GM12878 (cell line): ENCODE measurements around the gene NXN. TPM values are rescaled to one million over a fixed set of nuclear protein-coding genes. Genes with fewer than 3 reads are reported as not detected.

Experiments used
- ATAC-seq: fragments of 200-7000 bp; cut with Tn5 transposase; 3 replicates; pipeline ENCODE4 v1.9.1; 2020; ENCODE audit warnings: mild to moderate bottlenecking, moderate library complexity
- BruUV-seq: library from RNA; stranded (reverse); fragments of 400-500 nt; replicated peaks from 2 replicates; lab custom pipeline; 2021; lab: Mats Ljungman, UMichigan
- CTCF ChIA-PET: fragments of 300-600 bp; sonication (Branson Sonifier 250); formaldehyde crosslinking; extraction: SDS; loops from one replicate; lab custom pipeline; 2021; ENCODE audit warnings: inconsistent platforms; lab: Yijun Ruan, JAX
- POLR2A ChIA-PET: fragments of 350-600 bp; formaldehyde crosslinking; extraction: SDS; loops from one replicate; lab custom pipeline; 2021; ENCODE audit warnings: inconsistent platforms; lab: Charles Lee
- RAD21 ChIA-PET: fragments of 300-600 bp; sonication (Branson Sonifier 250); formaldehyde crosslinking; loops from one replicate; lab custom pipeline; 2023; ENCODE audit warnings: antibody characterized with exemption; ENCODE audit not compliant: unreplicated experiment; lab: Charles Lee
- SMC1A ChIA-PET: fragments of 300-600 bp; sonication (Branson Sonifier 250); formaldehyde crosslinking; loops from one replicate; lab custom pipeline; 2023; ENCODE audit not compliant: unreplicated experiment, uncharacterized antibody; lab: Charles Lee
- DNase-seq: peaks from one replicate; pipeline ENCODE4 v3.0.0-alpha.2; 2011; ENCODE audit warnings: low read depth, low spot score
- FAIRE-seq: peaks from 3 replicates; lab custom pipeline; 2011; peaks lifted over from hg19 to GRCh38; lab: Jason Lieb, UNC
- H2AFZ ChIP-seq: 2 replicates; pipeline ENCODE4 v1.6.0; 2011; ENCODE audit warnings: low read depth, low read length, control low read depth; ENCODE audit not compliant: control insufficient read depth
- H3K27ac ChIP-seq: 2 replicates; pipeline ENCODE4 v1.5.1; 2011; ENCODE audit warnings: control low read depth; ENCODE audit not compliant: control insufficient read depth, insufficient read depth
- H3K27me3 ChIP-seq, 2 experiments: replicated peaks in 1 of 2; 2 replicates each; pipeline versions ENCODE4 v1.6.0 to v1.6.1; 2011; ENCODE audit warnings: low read length in 1 of 2; ENCODE audit not compliant: control insufficient read depth in 2 of 2, insufficient read depth in 2 of 2
- H3K36me3 ChIP-seq, 2 experiments: 2 replicates each; pipeline ENCODE4 v1.5.1; 2011; ENCODE audit warnings: low read length in 1 of 2; ENCODE audit not compliant: control insufficient read depth in 2 of 2, insufficient read depth in 2 of 2
- H3K4me1 ChIP-seq: 2 replicates; pipeline ENCODE4 v1.6.1; 2011; ENCODE audit warnings: mild to moderate bottlenecking, low read length, moderate library complexity, mixed read lengths; ENCODE audit not compliant: control insufficient read depth, insufficient read depth
- H3K4me2 ChIP-seq: 2 replicates; pipeline ENCODE4 v1.6.0; 2011; ENCODE audit warnings: control low read depth; ENCODE audit not compliant: control insufficient read depth, insufficient read depth
- H3K4me3 ChIP-seq: fragments of 200-600 bp; sonication (generic); 2 replicates; pipeline ENCODE4 v1.5.1; 2016
- H3K79me2 ChIP-seq: 2 replicates; pipeline ENCODE4 v1.6.0; 2011; ENCODE audit warnings: low read length; ENCODE audit not compliant: control insufficient read depth, insufficient read depth
- H3K9ac ChIP-seq: 2 replicates; pipeline ENCODE4 v1.8.0; 2011; ENCODE audit warnings: low read length, control low read depth, mixed read lengths; ENCODE audit not compliant: control insufficient read depth, insufficient read depth
- H3K9me3 ChIP-seq: replicated peaks from 3 replicates; pipeline ENCODE4 v1.5.1; 2011; ENCODE audit warnings: mild to moderate bottlenecking, low read length; ENCODE audit not compliant: control insufficient read depth, insufficient read depth
- H4K20me1 ChIP-seq: 2 replicates; pipeline ENCODE4 v1.6.0; 2011; ENCODE audit not compliant: control insufficient read depth, insufficient read depth
- ASH2L ChIP-seq: fragments of 300-600, 200-600 bp; sonication (generic); IDR thresholded peaks from 2 replicates; pipeline ENCODE4 v1.6.1; 2017; ENCODE audit warnings: low read depth, mild to moderate bottlenecking, borderline replicate concordance
- CBX5 ChIP-seq: sonication (generic); IDR thresholded peaks from 2 replicates; pipeline ENCODE4 v1.6.1; 2016; ENCODE audit warnings: low read depth, moderate library complexity, mild to moderate bottlenecking, inconsistent platforms
- GATAD2B ChIP-seq: fragments of 450-650 bp; conservative IDR thresholded peaks from 2 replicates; pipeline ENCODE4 v1.6.1; 2017; ENCODE audit warnings: low read depth, mild to moderate bottlenecking, moderate library complexity
- HDGF ChIP-seq: fragments of 450-650 bp; IDR thresholded peaks from 2 replicates; pipeline ENCODE4 v1.6.1; 2016; ENCODE audit warnings: antibody characterized with exemption
- MYB ChIP-seq: fragments of 150-350 bp; IDR thresholded peaks from 2 replicates; pipeline ENCODE4 v1.6.1; 2014; ENCODE audit warnings: mild to moderate bottlenecking, low read depth, low read length, borderline replicate concordance
- NR2F1 ChIP-seq: fragments of 450-650 bp; conservative IDR thresholded peaks from 2 replicates; pipeline ENCODE4 v1.6.1; 2017; ENCODE audit warnings: mild to moderate bottlenecking
- PML ChIP-seq: IDR thresholded peaks from 2 replicates; pipeline ENCODE4 v1.6.1; 2012; ENCODE audit warnings: low read length, inconsistent platforms
- POLR2A ChIP-seq: IDR thresholded peaks from 2 replicates; pipeline ENCODE4 v1.6.1; 2011; ENCODE audit warnings: low read depth, mild to moderate bottlenecking, low read length
- SPI1 ChIP-seq: IDR thresholded peaks from 2 replicates; pipeline ENCODE4 v1.6.1; 2011; ENCODE audit warnings: low read depth, mild to moderate bottlenecking, low read length, moderate library complexity, borderline replicate concordance; ENCODE audit not compliant: insufficient read depth
- SUPT20H ChIP-seq: IDR thresholded peaks from 2 replicates; pipeline ENCODE4 v1.6.1; 2011; ENCODE audit warnings: low read depth, mild to moderate bottlenecking, low read length, moderate library complexity, borderline replicate concordance; ENCODE audit not compliant: control insufficient read depth
- WGBS: methylation state at CpG from one replicate; pipeline ENCODE4 v1.1.6; 2016; ENCODE audit warnings: low lambda C conversion rate; ENCODE audit not compliant: insufficient replicate concordance, insufficient coverage; ENCODE audit errors: missing lambda C conversion rate; 5-methylcytosine and 5-hydroxymethylcytosine counted together
- in situ Hi-C: fragments of 300-500 bp; cut with MboI; formaldehyde crosslinking; loops from 9 replicates; pipeline ENCODE4 v1.14.3; 2018; ENCODE audit warnings: mixed read lengths
- intact Hi-C: fragments of 100-400 bp; cut with micrococcal nuclease; formaldehyde crosslinking; loops from one replicate; pipeline ENCODE4 v1.14.2; 2022; ENCODE audit not compliant: unreplicated experiment
- polyA plus RNA-seq, 11 experiments: library from polyadenylated mRNA; depleted of rRNA in 4 of 11; unstranded in 6 of 11; stranded (reverse) in 5 of 11; fragments of >200 nt; fragmentation: Nextera tagmentation in 4 of 11; fragmentation: Illumina TruSeq in 1 of 11; extraction: Ambion mirVana in 4 of 11; extraction: Trizol in 1 of 11; gene quantifications; 1 replicate in 1 of 11; 2 replicates in 10 of 11; pipeline versions ENCODE4 v1.2.1 to v1.2.3, GENCODE V29; 2011 to 2016; ENCODE audit warnings: inconsistent platforms in 2 of 11, missing spikeins in 2 of 11, low read depth in 1 of 11
- total RNA-seq, 4 experiments: library from RNA; depleted of rRNA in 3 of 4; stranded (reverse); fragments of >200 nt in 3 of 4; fragmentation: Illumina TruSeq in 1 of 4; extraction: Trizol in 1 of 4; gene quantifications; 2 replicates each; pipeline versions ENCODE4 v1.2.1 to v1.2.3, GENCODE V29; 2013 to 2021
- TF ChIP-seq, protein P1 (sequence below): fragments of 450-650 bp; IDR thresholded peaks from 2 replicates; pipeline ENCODE4 v1.6.1; 2017; ENCODE audit warnings: mild to moderate bottlenecking
- TF ChIP-seq, protein P2 (sequence below): fragments of 450-650 bp; IDR thresholded peaks from 2 replicates; pipeline ENCODE4 v1.6.1; 2018; ENCODE audit warnings: borderline replicate concordance, mild to moderate bottlenecking; ENCODE audit not compliant: partially characterized antibody

Gene NXN
- total and polyA plus RNA-seq, 10 of the 15 experiments (the other 5 are each of a cell fraction or from before 2014, with no cell fraction given): 0.04 to 1.2 (median 0.30) TPM

DNA sequence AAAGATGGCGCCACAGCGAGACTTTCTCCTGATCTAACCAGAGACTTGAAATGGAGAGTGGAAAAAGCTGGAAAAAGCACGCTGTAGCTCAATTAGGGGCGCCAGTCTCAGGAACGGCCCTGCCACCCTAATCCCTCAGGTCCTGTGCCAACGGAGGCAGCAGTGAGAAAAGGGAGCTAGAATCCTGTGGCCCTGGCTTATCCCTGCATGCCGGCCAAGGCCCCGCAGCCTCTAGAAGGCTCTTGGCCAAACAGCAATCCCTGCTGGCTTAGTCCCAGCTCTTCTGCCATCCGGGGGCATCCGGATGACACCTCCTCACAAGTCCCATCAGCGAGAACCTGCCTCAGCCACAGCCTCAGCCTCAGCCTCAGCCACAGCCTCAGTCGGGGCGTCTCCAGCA is 127.7 kb downstream of the NXN start:
- Histone ChIP-seq H3K36me3 (no peaks in the 10 kb centered on the region), H2AFZ (no peak overlapping the region), H3K4me3 (no peak overlapping the region), H3K79me2 (no peaks in the 10 kb centered on the region), H3K9ac (no peak overlapping the region), H3K27me3 (peaks cover 0 to 9% of the 10 kb centered on the region in 2 experiments; a peak in 2 of 4 replicates), H3K9me3 (no peaks in the 10 kb centered on the region), H3K27ac (no peak overlapping the region), H4K20me1 (no peaks in the 10 kb centered on the region), H3K4me1 (no peaks in the 10 kb centered on the region), H3K4me2 (no peak overlapping the region)
- RAD21 ChIA-PET: no interaction called here
- in situ Hi-C loops: no loop called here
- POLR2A ChIA-PET: no interaction called here
- CTCF ChIA-PET: no interaction called here
- FAIRE-seq (no peak), ATAC-seq (no peak), DNase-seq (no peak)
- 30% methylated on average over 13 of the region's 13 CpGs for WGBS
- no TSS peak for BruUV-seq
- intact Hi-C loops: no loop called here
- no peak for TF ChIP-seq ASH2L
- TF ChIP-seq, protein P1, sequence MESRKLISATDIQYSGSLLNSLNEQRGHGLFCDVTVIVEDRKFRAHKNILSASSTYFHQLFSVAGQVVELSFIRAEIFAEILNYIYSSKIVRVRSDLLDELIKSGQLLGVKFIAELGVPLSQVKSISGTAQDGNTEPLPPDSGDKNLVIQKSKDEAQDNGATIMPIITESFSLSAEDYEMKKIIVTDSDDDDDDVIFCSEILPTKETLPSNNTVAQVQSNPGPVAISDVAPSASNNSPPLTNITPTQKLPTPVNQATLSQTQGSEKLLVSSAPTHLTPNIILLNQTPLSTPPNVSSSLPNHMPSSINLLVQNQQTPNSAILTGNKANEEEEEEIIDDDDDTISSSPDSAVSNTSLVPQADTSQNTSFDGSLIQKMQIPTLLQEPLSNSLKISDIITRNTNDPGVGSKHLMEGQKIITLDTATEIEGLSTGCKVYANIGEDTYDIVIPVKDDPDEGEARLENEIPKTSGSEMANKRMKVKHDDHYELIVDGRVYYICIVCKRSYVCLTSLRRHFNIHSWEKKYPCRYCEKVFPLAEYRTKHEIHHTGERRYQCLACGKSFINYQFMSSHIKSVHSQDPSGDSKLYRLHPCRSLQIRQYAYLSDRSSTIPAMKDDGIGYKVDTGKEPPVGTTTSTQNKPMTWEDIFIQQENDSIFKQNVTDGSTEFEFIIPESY: no peak
- TF ChIP-seq HDGF: no peak
- TF ChIP-seq GATAD2B: no peak
- TF ChIP-seq, protein P2, sequence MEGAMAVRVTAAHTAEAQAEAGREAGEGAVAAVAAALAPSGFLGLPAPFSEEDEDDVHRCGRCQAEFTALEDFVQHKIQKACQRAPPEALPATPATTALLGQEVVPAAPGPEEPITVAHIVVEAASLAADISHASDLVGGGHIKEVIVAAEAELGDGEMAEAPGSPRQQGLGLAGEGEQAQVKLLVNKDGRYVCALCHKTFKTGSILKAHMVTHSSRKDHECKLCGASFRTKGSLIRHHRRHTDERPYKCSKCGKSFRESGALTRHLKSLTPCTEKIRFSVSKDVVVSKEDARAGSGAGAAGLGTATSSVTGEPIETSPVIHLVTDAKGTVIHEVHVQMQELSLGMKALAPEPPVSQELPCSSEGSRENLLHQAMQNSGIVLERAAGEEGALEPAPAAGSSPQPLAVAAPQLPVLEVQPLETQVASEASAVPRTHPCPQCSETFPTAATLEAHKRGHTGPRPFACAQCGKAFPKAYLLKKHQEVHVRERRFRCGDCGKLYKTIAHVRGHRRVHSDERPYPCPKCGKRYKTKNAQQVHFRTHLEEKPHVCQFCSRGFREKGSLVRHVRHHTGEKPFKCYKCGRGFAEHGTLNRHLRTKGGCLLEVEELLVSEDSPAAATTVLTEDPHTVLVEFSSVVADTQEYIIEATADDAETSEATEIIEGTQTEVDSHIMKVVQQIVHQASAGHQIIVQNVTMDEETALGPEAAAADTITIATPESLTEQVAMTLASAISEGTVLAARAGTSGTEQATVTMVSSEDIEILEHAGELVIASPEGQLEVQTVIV: no peak
- no peak for TF ChIP-seq SUPT20H
- no peak for TF ChIP-seq MYB
- TF ChIP-seq CBX5: no peak
- TF ChIP-seq NR2F1: no peak
- no peak for TF ChIP-seq POLR2A
- no peak for TF ChIP-seq PML
- no peak for TF ChIP-seq SPI1
- SMC1A ChIA-PET: no interaction called here
